ENCODE results near the gene BYSL. TPM values are rescaled to one million over a fixed set of nuclear protein-coding genes. Genes with fewer than 3 reads are reported as not detected.
A peak's percentile ranks its signal among the peaks of the same experiment; 100 is the strongest.

The BYSL gene
- total and polyA plus RNA-seq, 9 of the 15 experiments (the other 6 are each of a cell fraction or from before 2014, with no cell fraction given), result 22.2 to 92.3 (median 53.4) TPM

DNA sequence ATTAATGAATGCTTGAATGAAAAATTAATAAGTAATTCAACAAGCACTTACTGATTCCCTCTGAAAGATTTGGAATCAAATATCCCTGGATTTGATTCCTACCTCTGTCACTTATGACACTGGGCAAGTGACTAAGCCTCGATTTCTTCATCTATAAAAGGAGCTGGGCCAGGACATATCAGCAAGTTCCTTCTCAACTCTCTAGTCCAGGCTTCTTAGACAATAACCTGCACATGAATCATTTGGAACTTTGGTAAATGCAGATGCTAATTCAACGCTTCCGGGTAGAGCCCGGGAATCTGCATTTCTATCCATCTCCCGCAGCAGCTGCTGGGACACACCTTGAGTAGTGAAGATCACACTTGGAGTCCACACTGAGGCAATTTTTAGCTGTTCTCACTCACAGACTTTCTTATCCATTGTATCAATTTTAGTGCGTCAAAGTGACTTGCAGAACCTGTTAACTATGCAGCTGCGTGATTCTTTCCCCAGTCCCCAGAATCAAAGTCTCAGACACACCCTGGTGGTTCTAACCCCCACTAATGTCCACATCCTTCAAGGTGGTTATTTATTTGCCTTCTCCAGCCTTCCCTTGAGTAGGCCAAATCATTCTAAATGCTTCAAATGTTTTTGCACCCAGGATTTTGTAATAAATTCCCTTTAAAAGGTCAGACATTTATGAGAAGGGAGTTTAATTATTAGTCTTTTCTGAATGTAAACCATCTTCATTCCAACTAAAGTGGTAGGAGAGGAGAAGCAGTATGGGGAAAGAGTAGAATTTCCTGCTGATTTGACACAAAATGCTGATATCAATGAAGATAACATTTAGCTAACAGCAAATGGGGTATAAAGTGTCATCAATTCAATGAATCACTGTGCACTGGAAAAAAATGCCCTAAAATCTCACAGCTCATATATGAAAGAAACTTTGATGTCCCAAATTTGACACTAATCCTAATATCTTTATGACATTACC, 46.3 kb downstream of the BYSL start (continued):
- TF ChIP-seq, protein P1, sequence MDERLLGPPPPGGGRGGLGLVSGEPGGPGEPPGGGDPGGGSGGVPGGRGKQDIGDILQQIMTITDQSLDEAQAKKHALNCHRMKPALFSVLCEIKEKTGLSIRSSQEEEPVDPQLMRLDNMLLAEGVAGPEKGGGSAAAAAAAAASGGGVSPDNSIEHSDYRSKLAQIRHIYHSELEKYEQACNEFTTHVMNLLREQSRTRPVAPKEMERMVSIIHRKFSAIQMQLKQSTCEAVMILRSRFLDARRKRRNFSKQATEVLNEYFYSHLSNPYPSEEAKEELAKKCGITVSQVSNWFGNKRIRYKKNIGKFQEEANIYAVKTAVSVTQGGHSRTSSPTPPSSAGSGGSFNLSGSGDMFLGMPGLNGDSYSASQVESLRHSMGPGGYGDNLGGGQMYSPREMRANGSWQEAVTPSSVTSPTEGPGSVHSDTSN (CRISPR knock-in tag; IDR thresholded peaks at IDR 0.05; ENCODE audit: low read depth), result no peak
- TF ChIP-seq, protein P1 (tag; conservative IDR thresholded peaks at IDR 0.05; ENCODE audit: low read depth), result peak; percentile 27; the same call in 1 of the 2 replicates
- no peak for TF ChIP-seq MCM5 (IDR thresholded peaks at IDR 0.05; ENCODE audit: low read depth)
- peak in 1 of 2 experiments; percentile 34; a peak in 2 of 4 replicates for TF ChIP-seq RCOR1 (IDR thresholded peaks at IDR 0.05; ENCODE audit: borderline replicate concordance in 1 of 2, low read depth in 2 of 2, low read length in 2 of 2)
- TF ChIP-seq ZNF175 (CRISPR knock-in tag; IDR thresholded peaks at IDR 0.05; ENCODE audit: low read depth), result peak; percentile 49; the same call in 1 of the 2 replicates
- TF ChIP-seq RB1 (IDR thresholded peaks at IDR 0.05; ENCODE audit: low read depth), result 0 out of 2 replicates have a peak, but pooled peaks have one; percentile 5
- TF ChIP-seq DPF2 (IDR thresholded peaks at IDR 0.05), result peak; percentile 78
- 0 out of 2 replicates have a peak, but pooled peaks have one; percentile 63 for TF ChIP-seq ZEB2 (IDR thresholded peaks at IDR 0.05)
- TF ChIP-seq ZNF133 (CRISPR knock-in tag; IDR thresholded peaks at IDR 0.05), result no peak
- TF ChIP-seq ELF1 (tag; IDR thresholded peaks at IDR 0.05), result peak; percentile 96
- peak; percentile 91 for TF ChIP-seq ZNF316 (IDR thresholded peaks at IDR 0.05)
- TF ChIP-seq CEBPG (CRISPR knock-in tag; IDR thresholded peaks at IDR 0.05), result no peak
- TF ChIP-seq CEBPG (tag; conservative IDR thresholded peaks at IDR 0.05 in 1 of 2, IDR thresholded peaks at IDR 0.05 in 1 of 2), result peak; percentile 48 to 74; a peak in 3 of 4 replicates
- TF ChIP-seq MEF2D (tag; conservative IDR thresholded peaks at IDR 0.05; ENCODE audit: low read depth), result peak; percentile 50; the same call in 1 of the 2 replicates
- TF ChIP-seq NRF1 (conservative IDR thresholded peaks at IDR 0.05 in 1 of 2, IDR thresholded peaks at IDR 0.05 in 1 of 2), result 0 out of 4 replicates have a peak, but pooled peaks of 1 of the 2 experiments have one; percentile 33
- no peak for TF ChIP-seq NR2C2 (CRISPR knock-in tag; IDR thresholded peaks at IDR 0.05)
- peak; percentile 71 for TF ChIP-seq NR2C2 (tag; IDR thresholded peaks at IDR 0.05)
- TF ChIP-seq PTRF (tag; IDR thresholded peaks at IDR 0.05), result 0 out of 2 replicates have a peak, but pooled peaks have one; percentile 5
- TF ChIP-seq ELF2 (CRISPR knock-in tag; IDR thresholded peaks at IDR 0.05), result peak; percentile 89
- TF ChIP-seq NCOR1 (IDR thresholded peaks at IDR 0.05), result 0 out of 2 replicates have a peak, but pooled peaks have one; percentile 7
- no peak for TF ChIP-seq ZNF79 (CRISPR knock-in tag; IDR thresholded peaks at IDR 0.05; ENCODE audit: low read depth)
- TF ChIP-seq, protein P2, sequence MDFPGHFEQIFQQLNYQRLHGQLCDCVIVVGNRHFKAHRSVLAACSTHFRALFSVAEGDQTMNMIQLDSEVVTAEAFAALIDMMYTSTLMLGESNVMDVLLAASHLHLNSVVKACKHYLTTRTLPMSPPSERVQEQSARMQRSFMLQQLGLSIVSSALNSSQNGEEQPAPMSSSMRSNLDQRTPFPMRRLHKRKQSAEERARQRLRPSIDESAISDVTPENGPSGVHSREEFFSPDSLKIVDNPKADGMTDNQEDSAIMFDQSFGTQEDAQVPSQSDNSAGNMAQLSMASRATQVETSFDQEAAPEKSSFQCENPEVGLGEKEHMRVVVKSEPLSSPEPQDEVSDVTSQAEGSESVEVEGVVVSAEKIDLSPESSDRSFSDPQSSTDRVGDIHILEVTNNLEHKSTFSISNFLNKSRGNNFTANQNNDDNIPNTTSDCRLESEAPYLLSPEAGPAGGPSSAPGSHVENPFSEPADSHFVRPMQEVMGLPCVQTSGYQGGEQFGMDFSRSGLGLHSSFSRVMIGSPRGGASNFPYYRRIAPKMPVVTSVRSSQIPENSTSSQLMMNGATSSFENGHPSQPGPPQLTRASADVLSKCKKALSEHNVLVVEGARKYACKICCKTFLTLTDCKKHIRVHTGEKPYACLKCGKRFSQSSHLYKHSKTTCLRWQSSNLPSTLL (IDR thresholded peaks at IDR 0.05), result 0 out of 2 replicates have a peak, but pooled peaks have one; percentile 25
